ENCODE results near the gene SLC44A4. TPM values are rescaled to one million over a fixed set of nuclear protein-coding genes. Genes with fewer than 3 reads are reported as not detected.
A peak's percentile ranks its signal among the peaks of the same experiment; 100 is the strongest.
"Not testable (repeated sequence)": the region's sequence is repeated elsewhere in the genome, so short reads cannot be mapped to it uniquely, and the experiment has no call there.

The SLC44A4 gene
- total RNA-seq, 1 donor from 2014 or later, result 53.7 TPM

DNA sequence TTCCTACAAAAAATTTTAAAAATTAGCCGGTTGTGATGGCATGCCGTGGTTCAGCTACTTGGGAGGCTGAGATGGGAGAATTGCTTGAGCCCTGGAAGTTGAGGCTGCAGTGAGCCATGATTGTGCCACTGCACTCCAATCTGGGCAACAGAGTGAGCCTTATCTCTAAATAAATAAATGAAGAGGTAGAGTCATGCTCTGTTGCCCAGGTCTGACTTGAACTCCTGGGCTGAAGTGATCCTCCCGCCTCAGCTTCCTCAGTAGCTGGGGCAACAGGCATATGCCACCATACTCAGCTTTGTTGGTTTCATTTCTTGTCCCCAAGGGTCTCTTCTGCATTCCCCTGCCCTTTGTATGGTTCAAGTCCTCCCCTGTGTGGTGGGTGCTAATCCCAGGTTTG is 34.3 kb downstream of the SLC44A4 start:
- intact Hi-C loops (cut with DNase I), result no loop called here
- Histone ChIP-seq H3K27me3 (ENCODE audit: low read depth) (no peaks in the 10 kb centered on the region), H3K27ac (no peak overlapping the region), H3K4me1 (no peaks in the 10 kb centered on the region), H3K9me3 (no peaks in the 10 kb centered on the region), H3K36me3 (peaks cover 21% of the 10 kb centered on the region), H3K4me3 (no peak overlapping the region)
- no peak for DNase-seq
- ATAC-seq, result peak in 1 of 2 donors; percentile 25
- TF ChIP-seq, protein P1, sequence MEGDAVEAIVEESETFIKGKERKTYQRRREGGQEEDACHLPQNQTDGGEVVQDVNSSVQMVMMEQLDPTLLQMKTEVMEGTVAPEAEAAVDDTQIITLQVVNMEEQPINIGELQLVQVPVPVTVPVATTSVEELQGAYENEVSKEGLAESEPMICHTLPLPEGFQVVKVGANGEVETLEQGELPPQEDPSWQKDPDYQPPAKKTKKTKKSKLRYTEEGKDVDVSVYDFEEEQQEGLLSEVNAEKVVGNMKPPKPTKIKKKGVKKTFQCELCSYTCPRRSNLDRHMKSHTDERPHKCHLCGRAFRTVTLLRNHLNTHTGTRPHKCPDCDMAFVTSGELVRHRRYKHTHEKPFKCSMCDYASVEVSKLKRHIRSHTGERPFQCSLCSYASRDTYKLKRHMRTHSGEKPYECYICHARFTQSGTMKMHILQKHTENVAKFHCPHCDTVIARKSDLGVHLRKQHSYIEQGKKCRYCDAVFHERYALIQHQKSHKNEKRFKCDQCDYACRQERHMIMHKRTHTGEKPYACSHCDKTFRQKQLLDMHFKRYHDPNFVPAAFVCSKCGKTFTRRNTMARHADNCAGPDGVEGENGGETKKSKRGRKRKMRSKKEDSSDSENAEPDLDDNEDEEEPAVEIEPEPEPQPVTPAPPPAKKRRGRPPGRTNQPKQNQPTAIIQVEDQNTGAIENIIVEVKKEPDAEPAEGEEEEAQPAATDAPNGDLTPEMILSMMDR (IDR thresholded peaks at IDR 0.05), result no peak

DNA sequence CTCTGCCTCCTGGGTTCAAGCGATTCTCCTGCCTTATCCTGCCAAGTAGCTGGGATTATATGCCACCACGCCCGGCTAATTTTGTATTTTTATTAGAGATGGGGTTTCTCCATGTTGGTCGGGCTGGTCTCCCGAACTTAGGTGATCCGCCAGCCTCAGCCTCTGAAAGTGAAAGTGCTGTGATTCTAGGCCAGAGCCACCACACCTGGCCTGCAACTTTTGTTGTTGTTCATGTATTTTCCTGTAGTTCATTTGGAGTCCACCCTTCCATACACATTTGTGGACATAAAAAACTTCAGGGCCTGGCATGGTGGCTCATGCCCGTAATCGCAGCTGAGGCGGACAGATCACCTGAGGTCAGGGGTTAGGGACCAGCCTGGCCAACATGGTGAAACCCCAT is 36.7 kb downstream of the SLC44A4 start:
- intact Hi-C loops (cut with DNase I), result no loop called here
- peaks cover 21% of the 10 kb centered on the region for H3K4me1 ChIP-seq
- no peak for ATAC-seq
- no peak overlapping the region for H3K4me3 ChIP-seq
- peaks cover 45% of the 10 kb centered on the region for H3K36me3 ChIP-seq
- H3K27me3 ChIP-seq (ENCODE audit: low read depth), result no peaks in the 10 kb centered on the region
- DNase-seq, result no peak
- TF ChIP-seq, protein P1 (IDR thresholded peaks at IDR 0.05), result no peak
- H3K9me3 ChIP-seq, result no peaks in the 10 kb centered on the region
- no peak overlapping the region for H3K27ac ChIP-seq

DNA sequence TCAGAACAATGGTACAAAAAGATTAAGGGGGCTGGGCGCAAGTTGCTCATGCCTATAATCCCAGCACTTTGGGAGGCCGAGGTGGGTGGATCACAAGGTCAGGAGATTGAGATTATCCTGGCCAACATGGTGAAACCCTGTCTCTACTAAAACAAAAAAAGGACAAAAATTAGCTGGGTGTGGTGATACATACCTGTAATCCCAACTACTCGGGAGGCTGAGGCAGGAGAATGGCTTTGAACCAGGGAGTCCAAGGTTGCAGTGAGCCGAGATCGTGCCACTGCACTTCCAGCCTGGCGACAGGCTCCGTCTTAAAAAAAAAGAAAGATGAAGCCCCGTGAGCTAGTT is 39.0 kb downstream of the SLC44A4 start:
- intact Hi-C loops (cut with DNase I), result loop anchor here (10.0 kb wide), 1 partner anchor 105 kb away; the partner anchor contains the start of gene CLIC1
- not testable (repeated sequence) for ATAC-seq; H3K27me3 ChIP-seq (ENCODE audit: low read depth); H3K9me3 ChIP-seq; DNase-seq; H3K27ac ChIP-seq; H3K4me3 ChIP-seq
- peaks cover 38% of the 10 kb centered on the region for H3K4me1 ChIP-seq
- H3K36me3 ChIP-seq, result peaks cover 50% of the 10 kb centered on the region

DNA sequence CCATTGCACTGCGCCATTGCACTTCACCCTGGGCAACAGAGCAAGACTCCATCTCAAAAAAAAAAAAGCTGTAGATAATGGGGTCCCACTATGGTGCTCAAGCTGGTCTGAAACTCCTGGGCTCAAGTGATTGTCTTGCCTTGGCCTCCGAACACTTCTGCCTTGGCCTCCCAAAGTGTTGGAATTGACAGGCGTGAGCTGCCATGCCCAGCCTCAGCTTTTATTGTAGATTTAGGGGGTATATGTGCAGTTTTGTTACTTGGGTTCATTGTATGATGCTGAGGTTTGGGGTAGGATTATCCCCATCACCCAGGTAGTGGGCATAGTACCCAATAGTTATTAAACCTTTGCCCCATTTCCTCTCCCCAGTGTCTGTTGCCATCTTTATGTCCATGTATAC is 39.8 kb downstream of the SLC44A4 start:
- Histone ChIP-seq H3K4me1 (peaks cover 43% of the 10 kb centered on the region), H3K27me3 (ENCODE audit: low read depth) (no peaks in the 10 kb centered on the region), H3K9me3 (no peaks in the 10 kb centered on the region), H3K36me3 (peaks cover 50% of the 10 kb centered on the region), H3K4me3 (no peak overlapping the region), H3K27ac (no peak overlapping the region)
- TF ChIP-seq, protein P1 (IDR thresholded peaks at IDR 0.05), result no peak
- DNase-seq (no peak), ATAC-seq (no peak)
- intact Hi-C loops (cut with DNase I), result loop anchor here (10.0 kb wide), 1 partner anchor 104 kb away; the partner anchor contains the start of gene CLIC1

DNA sequence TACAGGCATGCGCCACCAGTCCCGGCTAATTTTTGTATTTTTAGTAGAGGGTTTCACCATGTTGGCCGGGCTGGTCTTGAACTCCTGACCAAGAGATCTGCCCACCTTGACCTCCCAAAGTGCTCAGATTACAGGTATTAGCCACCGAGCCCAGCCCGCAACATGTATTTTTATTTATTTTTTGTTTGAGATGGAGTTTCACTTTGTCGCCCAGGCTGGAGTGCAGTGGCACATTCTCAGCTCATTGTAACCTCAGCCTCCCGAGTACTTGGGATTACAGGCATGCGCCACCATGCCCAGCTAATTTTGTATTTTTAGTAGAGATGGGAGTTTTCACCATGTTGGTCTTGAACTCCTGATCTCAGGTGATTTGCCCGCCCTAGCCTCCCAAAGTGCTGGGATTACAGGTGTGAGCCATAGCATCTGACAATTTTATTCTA is 40.7 kb downstream of the SLC44A4 start:
- Histone ChIP-seq H3K4me1 (peaks cover 51% of the 10 kb centered on the region), H3K36me3 (peaks cover 50% of the 10 kb centered on the region), H3K4me3 (peak overlapping the region; percentile 78)
- not testable (repeated sequence) for ATAC-seq; H3K27me3 ChIP-seq (ENCODE audit: low read depth); H3K27ac ChIP-seq; H3K9me3 ChIP-seq; DNase-seq
- intact Hi-C loops (cut with DNase I), result loop anchor here (10.0 kb wide), 1 partner anchor 103 kb away; the partner anchor contains the start of gene CLIC1

DNA sequence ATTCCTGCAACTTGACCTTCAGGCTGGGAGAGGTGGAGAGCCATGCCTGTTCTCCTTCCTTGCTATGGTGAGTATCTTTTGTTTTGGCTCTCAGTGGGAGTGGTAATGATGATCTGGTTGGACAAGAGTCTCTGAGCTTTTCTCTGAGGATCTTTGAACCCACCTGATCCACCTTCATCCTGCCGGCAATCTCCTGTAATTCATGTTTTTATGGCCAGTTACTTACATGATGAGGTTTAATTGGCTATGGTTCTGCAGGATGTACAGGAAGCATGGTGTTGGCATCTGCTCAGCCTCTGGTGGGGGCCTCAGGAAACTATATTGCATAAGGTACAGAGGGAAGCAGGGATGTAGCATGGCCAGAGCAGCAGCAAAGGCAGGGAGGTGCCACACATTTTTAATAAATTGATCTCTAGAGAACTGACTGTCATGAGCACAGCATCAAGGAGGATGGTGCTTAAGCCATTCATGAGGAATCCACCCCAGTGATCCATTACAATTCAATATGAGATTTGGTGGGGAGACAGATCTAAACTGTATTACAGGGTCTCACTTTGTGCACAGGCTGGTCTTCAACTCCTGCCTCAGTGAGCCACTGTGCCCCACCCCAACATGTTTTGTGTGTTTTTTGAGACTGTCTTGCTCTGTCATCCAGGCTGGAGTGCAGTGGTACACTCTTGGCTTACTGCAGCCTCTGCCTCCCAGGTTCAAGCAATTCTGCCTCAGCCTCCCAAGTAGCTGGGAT is 41.3 kb downstream of the SLC44A4 start:
- no peak for ATAC-seq
- no peaks in the 10 kb centered on the region for H3K9me3 ChIP-seq
- no peaks in the 10 kb centered on the region for H3K27me3 ChIP-seq (ENCODE audit: low read depth)
- DNase-seq, result no peak
- H3K36me3 ChIP-seq, result peaks cover 50% of the 10 kb centered on the region
- TF ChIP-seq, protein P1 (IDR thresholded peaks at IDR 0.05), result no peak
- H3K4me3 ChIP-seq, result peak overlapping the region; percentile 78
- H3K4me1 ChIP-seq, result peaks cover 55% of the 10 kb centered on the region
- intact Hi-C loops (cut with DNase I), result loop anchor here (10.0 kb wide), 1 partner anchor 103 kb away; the partner anchor contains the start of gene CLIC1
- H3K27ac ChIP-seq, result peak overlapping the region; percentile 96
